Measurements from ENCODE around the gene TRPV4.
A peak's percentile ranks its signal among the peaks of the same experiment; 100 is the strongest.

TRPV4 gene

DNA sequence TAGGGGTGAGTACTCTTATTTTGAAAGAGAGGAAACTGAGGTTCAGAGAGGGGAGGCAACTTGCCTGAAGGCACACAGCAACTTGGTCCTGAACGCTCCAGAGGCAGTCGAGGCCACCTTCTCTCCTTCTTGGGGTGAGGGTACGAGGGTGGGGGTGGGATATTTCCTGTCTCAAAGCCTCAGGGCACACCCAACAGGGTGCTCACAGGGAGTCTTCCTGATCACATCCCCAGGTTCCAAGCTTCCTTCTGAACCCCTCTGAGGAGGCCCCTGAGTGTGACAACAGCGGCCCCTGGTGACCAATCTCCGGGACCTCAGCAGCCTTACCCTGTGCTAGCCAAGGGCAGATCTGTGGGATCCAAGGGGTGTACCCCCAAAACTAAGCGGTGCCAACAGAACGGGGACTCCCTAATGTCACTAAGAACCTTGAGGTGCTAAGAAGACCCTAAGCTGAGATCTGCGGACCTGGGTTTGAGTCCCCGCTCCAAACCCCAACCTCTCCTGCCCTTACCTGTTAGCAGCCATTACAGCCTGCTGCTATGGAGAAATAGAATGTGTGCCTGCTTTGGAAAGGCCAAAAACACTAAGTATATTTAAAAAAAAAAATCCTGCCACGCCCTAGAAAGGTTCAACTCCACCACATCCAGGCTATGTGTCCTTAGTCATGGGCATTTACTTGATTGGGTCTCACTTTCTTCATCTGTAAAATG lies 57.9 kb downstream of the TRPV4 start:
- peak; percentile 28 for DNase-seq

GRCh38 chr12:109773384-109774011 lies 59.7 kb downstream of the TRPV4 start:
- no peak for DNase-seq

- no peak for DNase-seq
These were observed 60.4 kb downstream of the TRPV4 start for GRCh38 chr12:109772622-109773321.

GRCh38 chr12:109771746-109772621 lies 61.2 kb downstream of the TRPV4 start:
- DNase-seq, result no peak

DNA sequence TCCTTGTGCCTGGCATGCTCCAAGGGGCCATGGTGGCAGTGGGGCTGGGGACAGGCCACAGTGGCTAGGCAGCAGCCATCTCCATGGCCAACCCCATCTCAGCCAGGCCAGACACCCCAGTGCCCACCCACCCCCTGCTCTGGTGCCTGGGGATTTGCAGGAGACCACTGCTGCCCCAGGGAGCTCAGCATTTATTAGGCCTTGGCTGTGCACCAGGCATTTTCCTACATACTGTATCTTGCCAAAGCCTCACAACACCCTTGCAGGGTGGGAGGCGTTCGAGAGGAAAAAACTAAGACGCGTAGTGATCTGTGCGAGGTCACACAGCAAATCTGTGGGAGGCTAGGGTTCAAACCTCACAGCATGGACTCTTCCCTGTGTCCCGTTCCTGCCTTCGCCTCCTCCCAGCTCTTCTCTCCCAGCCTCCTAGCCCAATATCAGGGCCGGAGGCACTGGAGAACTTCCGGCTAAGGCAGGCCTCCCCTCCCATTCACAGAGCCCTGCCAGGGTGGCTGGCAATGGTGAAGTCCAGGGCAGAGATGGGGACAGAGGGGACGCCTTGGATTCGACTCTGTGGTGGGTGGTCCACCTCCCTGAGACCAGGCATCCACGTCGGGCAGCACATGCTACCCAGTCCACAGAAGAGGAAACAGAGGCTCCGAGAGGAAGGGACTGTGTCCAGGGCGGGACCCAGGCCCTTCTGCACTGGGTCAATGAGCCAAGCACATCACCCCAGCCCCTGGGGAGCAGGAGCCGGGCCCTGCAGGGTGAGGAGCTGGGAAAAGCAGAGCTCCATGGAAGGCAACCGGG lies 62.1 kb downstream of the TRPV4 start:
- no peak for DNase-seq

- no peak for DNase-seq
These were observed 62.9 kb downstream of the TRPV4 start for GRCh38 chr12:109770104-109770860.

GRCh38 chr12:109768901-109769670 lies 64.1 kb downstream of the TRPV4 start:
- no peak for DNase-seq

DNA sequence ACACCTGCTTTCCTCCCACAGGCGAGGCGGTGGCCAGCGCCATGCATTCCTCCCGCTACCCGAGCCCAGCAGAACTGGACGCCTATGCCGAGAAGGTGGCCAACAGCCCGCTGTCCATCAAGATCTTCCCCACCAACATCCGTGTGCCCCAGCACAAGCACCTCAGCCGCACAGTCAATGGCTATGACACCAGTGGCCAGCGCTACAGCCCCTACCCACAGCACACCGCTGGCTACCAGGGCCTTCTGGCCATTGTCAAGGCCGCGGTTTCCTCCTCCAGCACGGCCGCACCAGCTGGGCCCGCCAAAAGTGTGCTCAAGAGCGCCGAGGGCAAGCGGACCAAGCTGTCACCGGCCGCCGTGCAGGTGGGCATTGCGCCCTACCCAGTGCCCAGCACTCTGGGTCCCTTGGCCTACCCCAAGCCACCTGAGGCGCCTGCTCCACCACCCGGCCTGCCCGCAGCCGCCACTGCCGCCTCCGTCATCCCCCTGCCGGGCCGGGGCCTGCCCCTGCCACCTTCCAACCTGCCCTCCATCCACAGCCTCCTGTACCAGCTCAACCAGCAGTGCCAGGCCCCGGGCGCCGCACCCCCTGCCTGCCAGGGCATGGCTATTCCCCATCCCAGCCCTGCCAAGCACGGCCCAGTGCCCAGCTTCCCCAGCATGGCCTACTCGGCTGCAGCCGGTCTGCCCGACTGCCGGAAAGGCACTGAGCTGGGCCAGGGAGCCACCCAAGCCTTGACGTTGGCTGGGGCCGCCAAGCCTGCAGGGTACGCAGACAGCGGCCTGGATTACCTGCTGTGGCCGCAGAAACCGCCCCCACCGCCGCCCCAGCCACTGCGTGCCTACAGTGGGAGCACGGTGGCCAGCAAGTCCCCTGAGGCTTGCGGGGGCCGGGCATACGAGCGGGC lies 65.0 kb downstream of the TRPV4 start:
- DNase-seq, result no peak

DNA sequence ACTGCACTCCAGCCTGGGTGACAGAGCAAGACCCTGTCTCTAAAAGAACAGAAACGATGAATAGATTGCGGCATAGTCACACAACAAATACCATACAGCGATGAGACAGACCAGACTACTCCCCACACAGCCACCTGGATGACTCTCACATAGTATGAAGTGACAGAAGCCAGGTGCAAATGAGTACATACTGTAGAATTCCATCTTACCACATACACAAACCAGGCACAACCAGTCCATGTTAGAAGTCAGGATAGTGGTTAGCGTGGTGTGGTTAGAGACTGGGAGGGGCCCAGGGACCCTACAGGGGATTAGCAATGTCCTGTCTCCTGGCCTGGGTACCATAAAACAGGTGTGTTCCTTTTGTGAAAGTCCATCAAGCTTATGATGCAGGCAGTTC lies 65.7 kb downstream of the TRPV4 start:
- no peak for DNase-seq

- DNase-seq, result no peak
These were observed 66.9 kb downstream of the TRPV4 start for GRCh38 chr12:109766251-109766778.

DNA sequence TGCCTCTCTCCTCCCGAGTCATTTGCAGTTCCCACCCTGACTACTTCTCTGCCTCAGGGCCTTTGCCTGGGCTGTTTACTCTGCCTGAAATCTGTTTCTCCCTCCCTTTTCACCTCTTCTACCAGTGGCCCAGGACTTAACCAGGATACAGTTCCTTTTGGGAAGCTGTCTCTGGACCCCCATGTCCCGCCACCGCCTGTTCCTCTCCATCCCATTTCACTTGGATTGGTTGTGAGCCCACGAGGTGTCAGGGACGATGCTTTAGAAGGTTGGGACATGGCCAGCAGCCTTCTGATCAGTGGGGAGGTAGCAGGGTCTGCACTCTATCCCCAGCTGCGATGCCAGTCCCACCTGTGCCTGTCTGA lies 67.8 kb downstream of the TRPV4 start:
- no peak for DNase-seq

- DNase-seq, result no peak
These were observed 68.3 kb downstream of the TRPV4 start for GRCh38 chr12:109764776-109765445.

GRCh38 chr12:109764123-109764522 lies 69.1 kb downstream of the TRPV4 start:
- DNase-seq, result no peak

GRCh38 chr12:109763201-109763841 lies 69.9 kb downstream of the TRPV4 start:
- no peak for DNase-seq

DNA sequence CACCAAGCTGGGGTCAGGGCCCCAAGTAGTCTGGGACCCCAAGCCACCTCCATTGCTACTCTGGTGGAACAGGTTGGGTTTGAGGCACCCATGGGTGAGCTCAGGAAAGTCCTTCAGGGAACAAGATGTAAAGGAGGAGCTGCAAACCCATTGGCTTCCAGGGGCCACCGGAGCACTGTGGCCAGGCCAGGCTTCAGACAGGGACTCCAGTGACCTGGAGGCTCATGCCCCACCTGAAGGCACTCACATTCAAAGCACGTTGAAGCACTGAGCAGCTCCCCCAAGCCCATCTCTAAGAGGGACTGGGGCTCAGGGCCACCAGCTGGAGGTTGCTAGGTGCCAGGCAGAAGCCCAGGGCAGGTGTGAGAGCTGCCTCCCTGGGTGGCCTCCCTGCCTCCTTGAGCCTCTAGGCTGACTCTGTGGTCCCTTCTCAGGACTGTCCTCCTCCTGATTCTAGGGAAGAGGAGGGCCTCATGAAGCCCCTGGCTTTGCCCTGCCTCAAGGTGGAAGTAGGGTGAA lies 70.5 kb downstream of the TRPV4 start:
- DNase-seq, result no peak

DNA sequence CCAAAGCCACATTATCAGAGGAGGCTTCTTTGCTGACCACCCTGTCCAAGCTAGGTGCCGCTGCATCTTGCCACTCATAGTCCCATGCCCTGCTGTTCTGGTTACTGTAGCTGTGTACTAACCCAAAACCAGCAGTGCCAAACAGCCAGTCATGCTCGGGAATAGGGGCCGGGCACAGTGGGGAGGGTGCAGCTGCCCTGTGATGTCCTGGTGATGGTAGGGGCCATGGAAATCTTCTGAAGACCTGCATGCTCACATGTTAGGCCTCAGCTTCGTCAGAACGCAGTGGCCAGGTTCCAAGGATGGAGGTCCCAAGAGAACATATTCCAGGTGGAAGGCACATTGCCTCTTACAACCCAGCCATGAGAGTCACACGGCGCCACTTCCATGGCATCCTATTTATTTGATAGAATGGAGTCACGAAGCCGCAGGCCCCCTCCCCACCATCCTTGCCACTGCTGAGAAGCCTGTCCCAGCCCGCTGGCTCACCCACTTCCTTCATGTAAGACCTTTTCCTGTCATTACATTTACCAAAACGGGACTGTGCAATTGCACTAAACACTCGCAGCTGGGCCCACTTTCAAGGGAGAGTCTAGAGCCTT lies 71.0 kb downstream of the TRPV4 start:
- DNase-seq, result no peak

Measured in NCI-H1694 treated with DMSO at 0.1 percent for 48 hours (cell line).